HepG2 (cell line): ENCODE measurements around the gene HSP90AB1. TPM values are rescaled to one million over a fixed set of nuclear protein-coding genes. Genes with fewer than 3 reads are reported as not detected.

Experiments used
- ATF6 ChIP-seq: sonication (generic); formaldehyde crosslinking; conservative IDR thresholded peaks from 2 replicates; pipeline ENCODE4 v1.4.0; 2020; ENCODE audit warnings: missing genetic modification reagents
- DMAP1 ChIP-seq: IDR thresholded peaks from 2 replicates; pipeline ENCODE4 v1.6.1; 2016
- ESRRA ChIP-seq: sonication (generic); formaldehyde crosslinking; IDR thresholded peaks from 2 replicates; pipeline ENCODE4 v1.5.1; 2020; ENCODE audit warnings: mild to moderate bottlenecking, low read depth, missing genetic modification reagents
- FOXK2 ChIP-seq: fragments of 450-650 bp; IDR thresholded peaks from 2 replicates; pipeline ENCODE4 v1.6.1; 2016
- GZF1 ChIP-seq: sonication (generic); formaldehyde crosslinking; IDR thresholded peaks from 2 replicates; pipeline ENCODE4 v1.5.1; 2020; ENCODE audit warnings: mild to moderate bottlenecking, missing genetic modification reagents
- KDM1A ChIP-seq: IDR thresholded peaks from 2 replicates; pipeline ENCODE4 v1.6.1; 2016; ENCODE audit warnings: missing compliant biosample characterization
- NCOA1 ChIP-seq: sonication (generic); formaldehyde crosslinking; IDR thresholded peaks from 2 replicates; pipeline ENCODE4 v1.9.0; 2021; ENCODE audit warnings: missing genetic modification reagents
- PATZ1 ChIP-seq: sonication (generic); formaldehyde crosslinking; IDR thresholded peaks from 2 replicates; pipeline ENCODE4 v1.4.0; 2020; ENCODE audit warnings: missing genetic modification reagents
- PBX2 ChIP-seq: IDR thresholded peaks from 2 replicates; pipeline ENCODE4 v1.6.1; 2016; ENCODE audit warnings: control low read depth
- RCOR2 ChIP-seq: IDR thresholded peaks from 2 replicates; pipeline ENCODE4 v1.6.1; 2016; ENCODE audit warnings: missing biosample characterization, missing genetic modification reagents
- REPIN1 ChIP-seq: sonication (generic); formaldehyde crosslinking; IDR thresholded peaks from 2 replicates; pipeline ENCODE4 v1.8.0; 2022; ENCODE audit warnings: missing genetic modification reagents, low read depth, mild to moderate bottlenecking, borderline replicate concordance
- ZBTB2 ChIP-seq: sonication (generic); formaldehyde crosslinking; IDR thresholded peaks from 2 replicates; pipeline ENCODE4 v1.8.0; 2022; ENCODE audit warnings: low read depth, missing genetic modification reagents
- ZBTB39 ChIP-seq: sonication (generic); formaldehyde crosslinking; IDR thresholded peaks from 2 replicates; pipeline ENCODE4 v1.5.0; 2020; ENCODE audit warnings: missing genetic modification reagents
- ZGPAT ChIP-seq: IDR thresholded peaks from 2 replicates; pipeline ENCODE4 v1.6.1; 2016; ENCODE audit warnings: mild to moderate bottlenecking
- ZNF136 ChIP-seq: sonication (generic); formaldehyde crosslinking; IDR thresholded peaks from 2 replicates; pipeline ENCODE4 v1.8.1; 2022; ENCODE audit warnings: low read depth, mild to moderate bottlenecking, moderate library complexity, missing genetic modification reagents
- ZNF652 ChIP-seq: IDR thresholded peaks from 2 replicates; pipeline ENCODE4 v1.6.1; 2016; ENCODE audit warnings: low read depth, borderline replicate concordance
- ZNF720 ChIP-seq: sonication (generic); formaldehyde crosslinking; IDR thresholded peaks from 2 replicates; pipeline ENCODE4 v1.4.0; 2020; ENCODE audit warnings: missing genetic modification reagents
- polyA plus RNA-seq, 8 experiments: library from polyadenylated mRNA; depleted of rRNA in 3 of 8; stranded (reverse) in 7 of 8; unstranded in 1 of 8; fragments of >200 nt; fragmentation: Illumina TruSeq in 4 of 8; extraction: Trizol in 4 of 8; gene quantifications; 2 replicates each; pipeline versions ENCODE4 v1.2.1 to v1.2.3, GENCODE V29; 2011 to 2016; ENCODE audit warnings: low read depth in 4 of 8, missing spikeins in 1 of 8, mixed read lengths in 1 of 8; ENCODE audit not compliant: insufficient read depth in 1 of 8
- total RNA-seq, 5 experiments: library from RNA; depleted of rRNA; stranded (reverse); fragments of >200 nt; fragmentation: Illumina TruSeq; extraction: Trizol; gene quantifications; 2 replicates each; pipeline ENCODE4 v1.2.3, GENCODE V29; 2016; ENCODE audit warnings: low read depth in 1 of 5
- TF ChIP-seq, protein P1 (sequence below): sonication (generic); formaldehyde crosslinking; IDR thresholded peaks from 2 replicates; pipeline ENCODE4 v1.4.0; 2020; ENCODE audit warnings: mild to moderate bottlenecking, missing genetic modification reagents

Gene HSP90AB1
- total and polyA plus RNA-seq, 2 of the 13 experiments (the other 11 are each of a cell fraction or from before 2014, with no cell fraction given) = 1,325 to 1,472 TPM

GRCh38 chr6:44223319-44224028 lies 23.4 kb upstream of the HSP90AB1 start, which contains the start of gene SLC29A1 (continued):
- TF ChIP-seq ZBTB39 (CRISPR knock-in tag) (no peak), FOXK2 (no peak), DMAP1 (peak; percentile 63; the same call in 1 of the 2 replicates), NCOA1 (CRISPR knock-in tag) (no peak), ZNF136 (CRISPR knock-in tag) (no peak), KDM1A (no peak), ESRRA (CRISPR knock-in tag) (peak; percentile 76; the same call in 1 of the 2 replicates), RCOR2 (CRISPR knock-in tag) (no peak), ZGPAT (CRISPR knock-in tag) (no peak; the same call in 1 of the 2 replicates), ATF6 (CRISPR knock-in tag) (no peak), PBX2 (no peak), ZNF720 (CRISPR knock-in tag) (no peak), GZF1 (CRISPR knock-in tag) (no peak), REPIN1 (peak; percentile 65; the same call in 1 of the 2 replicates), PATZ1 (CRISPR knock-in tag) (peak; percentile 77), ZBTB2 (CRISPR knock-in tag) (peak; percentile 84), ZNF652 (no peak)
- TF ChIP-seq, protein P1, sequence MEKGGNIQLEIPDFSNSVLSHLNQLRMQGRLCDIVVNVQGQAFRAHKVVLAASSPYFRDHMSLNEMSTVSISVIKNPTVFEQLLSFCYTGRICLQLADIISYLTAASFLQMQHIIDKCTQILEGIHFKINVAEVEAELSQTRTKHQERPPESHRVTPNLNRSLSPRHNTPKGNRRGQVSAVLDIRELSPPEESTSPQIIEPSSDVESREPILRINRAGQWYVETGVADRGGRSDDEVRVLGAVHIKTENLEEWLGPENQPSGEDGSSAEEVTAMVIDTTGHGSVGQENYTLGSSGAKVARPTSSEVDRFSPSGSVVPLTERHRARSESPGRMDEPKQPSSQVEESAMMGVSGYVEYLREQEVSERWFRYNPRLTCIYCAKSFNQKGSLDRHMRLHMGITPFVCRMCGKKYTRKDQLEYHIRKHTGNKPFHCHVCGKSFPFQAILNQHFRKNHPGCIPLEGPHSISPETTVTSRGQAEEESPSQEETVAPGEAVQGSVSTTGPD (CRISPR knock-in tag) = no peak
